Stimulated activated CD8-positive, alpha-beta memory T cell treated with anti-CD3 and anti-CD28 coated beads, Interleukin-15, amount 100 ng/mL, for 4 hours (primary cell): ENCODE results near the gene AGAP6.
"Not testable (repeated sequence)": the region's sequence is repeated elsewhere in the genome, so short reads cannot be mapped to it uniquely, and the experiment has no call there.

Source experiments
- DNase-seq, 2 donors: peaks; one replicate each; pipeline ENCODE4 v3.0.0-alpha.2; 2020; ENCODE audit warnings: low read depth in 2 of 2

Gene AGAP6

GRCh38 chr10:49988376-49988775, at the start of gene AGAP6:
AGAP6 (plus strand) TSS chr10:49988406; CDS start chr10:49988716, 310 bp downstream.
- not testable (repeated sequence) for DNase-seq

GRCh38 chr10:49941447-49942338, 46.5 kb upstream of the AGAP6 start, which contains the start of the genes PARG and TIMM23B:
PARG (minus strand) TSS chr10:49942027; CDS start chr10:49941725, 302 bp downstream.
TIMM23B (plus strand) TSS chr10:49942053; CDS start chr10:49942195, 142 bp downstream.
- peak; percentile 50 to 70 for DNase-seq

- not testable (repeated sequence) for DNase-seq
These were observed 45.9 kb upstream of the AGAP6 start for GRCh38 chr10:49942339-49942705.

- DNase-seq = not testable (repeated sequence)
These were observed 44.6 kb upstream of the AGAP6 start for GRCh38 chr10:49943607-49944006.

GRCh38 chr10:49948142-49948541, 40.1 kb upstream of the AGAP6 start:
- not testable (repeated sequence) for DNase-seq

GRCh38 chr10:49948737-49949136, 39.5 kb upstream of the AGAP6 start:
- not testable (repeated sequence) for DNase-seq

- not testable (repeated sequence) for DNase-seq
These were observed 36.2 kb upstream of the AGAP6 start for GRCh38 chr10:49952006-49952405.

- DNase-seq = not testable (repeated sequence)
These were observed 35.1 kb upstream of the AGAP6 start for GRCh38 chr10:49953122-49953521.

GRCh38 chr10:49970331-49970857, 17.8 kb upstream of the AGAP6 start:
- DNase-seq = not testable (repeated sequence)

GRCh38 chr10:49971466-49971865, 16.7 kb upstream of the AGAP6 start:
- not testable (repeated sequence) for DNase-seq

- not testable (repeated sequence) for DNase-seq
These were observed 16.1 kb upstream of the AGAP6 start for GRCh38 chr10:49972094-49972493.

GRCh38 chr10:49977756-49978155, 10.4 kb upstream of the AGAP6 start:
- not testable (repeated sequence) for DNase-seq

- DNase-seq = not testable (repeated sequence)
These were observed 999 bp upstream of the AGAP6 start for GRCh38 chr10:49987207-49987606.

- not testable (repeated sequence) for DNase-seq
These were observed 7.1 kb downstream of the AGAP6 start for GRCh38 chr10:49995321-49995720.

GRCh38 chr10:50014024-50014423, 25.8 kb downstream of the AGAP6 start:
- DNase-seq = not testable (repeated sequence)

- DNase-seq = not testable (repeated sequence)
These were observed 27.5 kb downstream of the AGAP6 start for GRCh38 chr10:50015596-50016220.

- not testable (repeated sequence) for DNase-seq
These were observed 28.7 kb downstream of the AGAP6 start for GRCh38 chr10:50016926-50017325.

- DNase-seq = not testable (repeated sequence)
These were observed 29.4 kb downstream of the AGAP6 start for GRCh38 chr10:50017646-50018045.

GRCh38 chr10:50019279-50019678, 31.1 kb downstream of the AGAP6 start:
- DNase-seq = not testable (repeated sequence)

GRCh38 chr10:50020451-50021024, 32.3 kb downstream of the AGAP6 start:
- not testable (repeated sequence) for DNase-seq

GRCh38 chr10:50021646-50022045, 33.4 kb downstream of the AGAP6 start:
- no peak for DNase-seq
